ENCODE data around the gene CCNT2.
"Not testable (repeated sequence)": the region's sequence is repeated elsewhere in the genome, so short reads cannot be mapped to it uniquely, and the experiment has no call there.

The CCNT2 gene

DNA sequence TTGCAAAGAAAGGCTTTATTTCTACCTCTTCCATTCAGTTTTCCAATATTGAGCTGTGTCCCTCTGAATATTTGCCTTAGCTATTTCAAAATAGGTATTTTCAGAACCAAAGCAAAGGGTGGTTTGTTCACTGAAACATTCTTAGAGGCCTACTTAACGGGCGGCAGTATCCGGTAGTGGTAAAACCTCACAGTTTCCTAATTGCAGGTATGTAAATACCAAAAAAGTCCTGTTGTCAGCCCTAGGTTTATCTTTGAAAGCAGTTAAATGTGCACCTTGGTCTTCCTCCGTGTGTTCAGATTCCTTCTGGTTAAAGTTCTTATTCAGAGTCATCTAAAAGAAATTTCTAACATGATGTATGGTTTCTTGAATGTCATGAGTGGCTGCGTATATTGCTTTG lies 38.9 kb downstream of the CCNT2 start:
- DNase-seq (ENCODE audit: low read depth, low spot score): no peak
- H3K4me3 ChIP-seq (ENCODE audit: low read length): no peak overlapping the region

GRCh38 chr2:134967166-134967565 lies 48.5 kb downstream of the CCNT2 start:
- not testable (repeated sequence) for H3K4me3 ChIP-seq (ENCODE audit: low read length); DNase-seq (ENCODE audit: low read depth, low spot score)

DNA sequence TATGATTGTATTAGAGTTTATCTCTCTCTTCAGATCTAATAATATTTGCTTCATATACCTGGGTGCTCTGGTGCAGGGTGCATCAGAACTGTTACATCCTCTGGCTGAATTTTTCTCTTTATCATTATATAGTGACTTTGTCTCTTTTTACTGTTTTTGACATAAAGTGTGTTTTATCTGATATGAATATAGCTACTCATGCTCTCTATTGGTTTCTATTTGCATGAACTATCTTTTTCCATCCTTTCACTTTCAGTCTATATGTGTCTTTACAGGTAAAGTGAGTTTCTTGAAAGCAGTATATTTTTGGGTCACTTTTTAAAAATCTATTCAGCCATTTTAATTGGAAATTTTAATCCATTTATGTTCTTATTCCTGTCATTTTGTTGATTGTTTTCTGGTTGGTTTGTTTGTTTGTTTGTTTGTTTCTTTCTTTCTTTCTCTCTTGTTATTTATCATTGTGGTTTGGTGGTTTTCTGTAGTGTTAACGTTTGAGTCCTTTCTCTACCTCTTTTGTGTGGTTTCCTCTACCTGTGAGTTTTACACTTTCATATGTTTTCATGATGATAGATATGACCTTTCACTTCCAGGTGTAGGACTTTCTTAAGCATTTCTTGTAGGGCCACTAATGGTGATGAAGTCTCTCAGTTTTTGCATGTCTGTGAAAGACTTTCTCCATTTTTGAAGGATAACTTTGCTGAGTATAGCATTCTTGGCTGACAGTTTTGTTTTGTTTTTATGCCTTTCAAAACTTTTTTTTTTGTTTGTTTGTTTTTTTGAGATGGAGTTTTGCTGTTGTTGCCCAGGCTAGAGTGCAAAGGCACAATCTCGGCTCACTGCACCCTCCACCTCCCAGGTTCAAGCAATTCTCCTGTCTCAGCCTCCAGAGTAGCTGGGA lies 54.9 kb downstream of the CCNT2 start:
- no peak for DNase-seq (ENCODE audit: low read depth, low spot score)
- H3K4me3 ChIP-seq (ENCODE audit: low read length): no peak overlapping the region

DNA sequence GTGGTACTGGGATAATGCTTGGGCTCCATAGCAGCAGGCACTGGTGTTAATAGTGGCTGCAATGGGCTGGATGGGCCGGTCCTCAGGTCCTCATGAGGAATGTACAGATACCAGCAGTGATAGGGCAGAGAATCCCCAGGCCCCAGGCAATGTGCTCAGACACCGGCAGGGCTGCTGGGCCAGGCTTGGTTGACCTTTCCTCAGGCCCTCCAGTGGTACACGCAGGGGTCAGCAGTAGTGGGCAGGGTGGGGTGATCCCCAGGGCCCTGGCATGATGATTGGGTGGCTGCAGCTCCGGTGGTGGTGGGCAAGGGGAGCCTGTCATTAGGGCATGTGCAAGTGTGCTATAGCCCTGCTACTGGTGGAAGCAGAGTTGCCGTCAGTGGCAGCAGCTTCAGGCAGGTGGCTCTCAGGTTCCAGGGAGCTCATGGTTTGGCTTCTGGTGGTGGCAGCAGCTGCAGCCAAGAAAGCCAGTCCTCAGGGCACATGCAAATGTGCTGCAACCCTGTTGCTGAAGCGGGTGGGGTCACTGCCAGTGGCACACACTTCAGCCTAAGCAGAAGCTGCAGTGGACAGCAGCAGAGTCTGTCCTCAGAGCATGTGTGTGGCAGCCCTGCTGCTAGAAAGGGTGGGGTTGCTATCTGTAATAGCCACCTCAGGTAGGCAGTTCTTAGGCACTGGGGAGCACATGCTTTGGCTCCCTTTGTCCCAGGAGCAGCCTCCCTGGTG lies 56.8 kb downstream of the CCNT2 start:
- DNase-seq (ENCODE audit: low read depth, low spot score): no peak
- no peak overlapping the region for H3K4me3 ChIP-seq (ENCODE audit: low read length)

- peak; percentile 21 for DNase-seq (ENCODE audit: low read depth, low spot score)
- no peak overlapping the region for H3K4me3 ChIP-seq (ENCODE audit: low read length)
These were observed 57.6 kb downstream of the CCNT2 start for GRCh38 chr2:134976074-134976702.

GRCh38 chr2:134977104-134977503 lies 58.5 kb downstream of the CCNT2 start:
- DNase-seq (ENCODE audit: low read depth, low spot score); H3K4me3 ChIP-seq (ENCODE audit: low read length): not testable (repeated sequence)

DNA sequence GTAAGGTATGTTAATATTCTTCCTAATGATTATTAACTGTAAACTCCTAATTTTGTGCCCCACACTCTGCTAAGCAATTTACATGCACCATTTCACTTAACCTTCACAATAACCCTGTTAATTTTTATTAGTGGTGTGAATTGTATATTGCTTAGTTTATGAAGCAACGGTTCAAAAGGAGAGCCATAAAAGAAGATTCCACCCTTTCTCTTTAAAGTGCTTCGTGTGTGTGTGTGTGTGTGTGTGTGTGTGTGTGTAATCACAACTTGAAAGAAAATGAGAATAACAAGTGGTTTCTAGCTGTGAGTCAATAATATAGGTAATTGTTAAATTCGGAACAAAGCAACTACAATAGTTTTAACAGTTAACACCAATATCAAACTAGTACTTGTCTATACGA lies 60.6 kb downstream of the CCNT2 start:
- DNase-seq (ENCODE audit: low read depth, low spot score): no peak
- no peak overlapping the region for H3K4me3 ChIP-seq (ENCODE audit: low read length)

DNA sequence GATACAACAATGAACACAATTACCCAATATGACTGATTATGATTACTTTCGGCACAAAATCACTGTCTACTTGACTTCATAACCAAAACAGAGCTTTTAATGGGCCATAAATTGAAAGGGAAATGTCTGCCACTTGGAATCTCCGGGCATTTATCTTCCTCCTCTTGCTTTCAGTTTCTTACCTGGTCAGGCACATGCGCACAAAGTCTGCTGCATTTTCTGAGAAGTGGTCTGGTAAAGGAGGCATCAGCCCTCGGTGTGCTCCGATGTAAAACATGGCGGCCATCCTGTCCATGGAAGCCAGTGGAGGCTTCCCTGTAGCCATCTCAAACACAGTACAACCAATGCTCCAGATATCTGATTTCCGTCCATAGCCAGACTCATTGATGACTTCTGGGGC lies 62.0 kb downstream of the CCNT2 start:
- no peak for DNase-seq (ENCODE audit: low read depth, low spot score)
- H3K4me3 ChIP-seq (ENCODE audit: low read length): no peak overlapping the region

DNA sequence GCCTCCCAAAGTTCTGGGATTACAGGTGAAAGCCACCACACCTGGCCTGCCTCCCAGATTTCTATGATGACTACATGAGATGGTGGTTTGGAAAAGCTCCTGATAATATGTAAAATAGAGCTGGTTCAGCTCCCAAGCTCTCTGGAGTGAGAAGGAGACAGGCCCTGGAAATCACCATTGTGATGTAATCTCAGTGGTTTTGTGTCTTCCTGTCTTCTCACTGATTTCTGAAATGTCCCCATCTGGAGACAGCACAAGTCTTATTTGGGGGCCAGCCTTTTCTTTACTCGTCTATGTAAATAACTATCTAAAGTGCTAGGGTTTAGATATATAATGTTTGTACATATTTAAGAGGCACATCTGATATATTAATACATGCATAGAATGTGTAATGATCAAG lies 64.0 kb downstream of the CCNT2 start:
- DNase-seq (ENCODE audit: low read depth, low spot score): no peak
- no peak overlapping the region for H3K4me3 ChIP-seq (ENCODE audit: low read length)

DNA sequence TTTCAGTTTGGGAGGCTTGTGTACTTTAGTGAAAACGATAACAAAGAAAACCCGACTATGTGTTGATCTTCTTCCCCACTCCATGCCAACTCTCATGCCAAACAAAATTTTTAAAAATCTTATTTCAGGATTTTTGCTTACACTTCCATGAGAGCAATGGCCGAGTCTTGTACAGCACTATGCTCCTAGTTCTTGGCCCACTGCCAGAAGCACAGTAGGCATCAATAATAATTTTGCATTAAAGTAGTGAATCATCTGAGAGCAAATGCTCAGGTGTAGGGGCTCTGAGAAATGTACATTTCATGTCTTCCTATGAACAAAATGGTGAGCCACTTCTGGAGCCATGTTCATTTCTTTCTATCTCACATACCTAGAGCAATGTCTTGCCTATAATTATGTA lies 66.4 kb downstream of the CCNT2 start:
- no peak overlapping the region for H3K4me3 ChIP-seq (ENCODE audit: low read length)
- no peak for DNase-seq (ENCODE audit: low read depth, low spot score)

- no peak overlapping the region for H3K4me3 ChIP-seq (ENCODE audit: low read length)
- peak; percentile 36 for DNase-seq (ENCODE audit: low read depth, low spot score)
These were observed 70.5 kb downstream of the CCNT2 start for GRCh38 chr2:134988994-134989605.

DNA sequence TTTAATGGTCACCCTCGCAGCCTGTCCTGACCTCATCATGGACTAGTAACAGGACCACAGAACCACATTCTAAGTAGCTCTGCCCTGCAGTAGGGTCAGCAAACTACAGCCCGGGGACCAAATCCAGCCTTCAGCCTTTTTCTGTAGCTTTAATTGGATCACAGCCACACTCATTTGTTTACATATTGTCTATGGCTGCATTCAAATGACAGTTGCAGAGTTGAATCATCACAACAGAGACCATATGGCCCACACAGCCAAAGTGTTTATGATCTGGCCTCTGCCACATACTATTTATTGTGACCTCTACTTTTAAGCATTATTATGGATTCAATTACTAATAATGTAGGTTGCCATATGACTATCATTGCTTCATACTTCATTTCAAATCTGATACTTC lies 80.9 kb downstream of the CCNT2 start:
- H3K4me3 ChIP-seq (ENCODE audit: low read length): no peak overlapping the region
- DNase-seq (ENCODE audit: low read depth, low spot score): no peak

DNA sequence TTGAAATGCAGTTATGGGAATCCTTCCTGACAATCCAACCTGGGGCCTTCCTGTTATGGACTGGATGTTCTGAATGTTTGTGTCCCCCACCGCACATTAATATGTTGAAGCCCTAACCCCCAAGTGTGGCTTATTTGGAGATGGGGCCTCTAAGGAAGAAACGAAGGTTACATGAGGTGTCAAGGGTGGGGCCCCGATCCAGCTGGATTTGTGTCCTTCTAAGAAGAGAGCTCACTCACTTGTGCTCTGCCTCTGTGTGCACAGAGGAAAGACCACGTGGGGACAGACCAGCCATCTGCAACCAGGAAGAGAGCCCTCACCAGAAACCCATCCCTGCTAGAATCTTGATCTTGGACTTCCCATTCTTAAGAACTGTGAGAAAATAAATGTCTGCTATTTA lies 84.2 kb downstream of the CCNT2 start:
- no peak overlapping the region for H3K4me3 ChIP-seq (ENCODE audit: low read length)
- no peak for DNase-seq (ENCODE audit: low read depth, low spot score)

GRCh38 chr2:135004005-135004746 lies 85.6 kb downstream of the CCNT2 start:
- no peak overlapping the region for H3K4me3 ChIP-seq (ENCODE audit: low read length)
- peak; percentile 38 for DNase-seq (ENCODE audit: low read depth, low spot score)

GRCh38 chr2:135005753-135006152 lies 87.1 kb downstream of the CCNT2 start:
- no peak for DNase-seq (ENCODE audit: low read depth, low spot score)
- H3K4me3 ChIP-seq (ENCODE audit: low read length): no peak overlapping the region

All from Jurkat, Clone E6-1 (cell line).